SU-DHL-6 (cell line): ENCODE measurements around the gene IFI6.
"Not testable (repeated sequence)": the region's sequence is repeated elsewhere in the genome, so short reads cannot be mapped to it uniquely, and the experiment has no call there.

ENCODE experiments used
- H2AFZ ChIP-seq: fragments of 200-600 bp; sonication (generic); 2 replicates; pipeline ENCODE4 v1.6.1; 2014; ENCODE audit warnings: low read depth, mild to moderate bottlenecking, moderate library complexity, mixed read lengths, antibody characterized with exemption, low read length; ENCODE audit not compliant: severe bottlenecking
- H3F3A ChIP-seq: fragments of 200-600 bp; shearing (Covaris generic); 2 replicates; pipeline ENCODE4 v1.6.0; 2016; ENCODE audit warnings: antibody characterized with exemption, mild to moderate bottlenecking; ENCODE audit not compliant: insufficient read depth
- H3K27ac ChIP-seq: fragments of 200-600 bp; sonication (generic); 2 replicates; pipeline ENCODE4 v1.5.1; 2016; ENCODE audit warnings: low read depth, mild to moderate bottlenecking, low read length, moderate library complexity, mixed read lengths
- H3K27me3 ChIP-seq: fragments of 200-600 bp; sonication (generic), shearing (Covaris generic); 2 replicates; pipeline ENCODE4 v1.6.0; 2014; ENCODE audit warnings: mild to moderate bottlenecking, low read length
- H3K36me3 ChIP-seq: fragments of 200-600 bp; sonication (generic); 2 replicates; pipeline ENCODE4 v1.6.1; 2014; ENCODE audit warnings: mild to moderate bottlenecking, low read length, mixed read lengths
- H3K4me2 ChIP-seq: fragments of 300-600, 200-600 bp; shearing (Covaris generic), sonication (generic); 2 replicates; pipeline ENCODE4 v1.6.0; 2014; ENCODE audit warnings: low read length, low read depth, mild to moderate bottlenecking; ENCODE audit not compliant: poor library complexity, severe bottlenecking
- H3K4me3 ChIP-seq: fragments of 200-600 bp; sonication (generic); 2 replicates; pipeline ENCODE4 v1.5.1; 2014; ENCODE audit warnings: antibody characterized with exemption, low read length, mild to moderate bottlenecking, mixed read lengths; ENCODE audit not compliant: insufficient read depth, poor library complexity, severe bottlenecking
- H3K79me2 ChIP-seq: fragments of 200-600 bp; sonication (generic); 2 replicates; pipeline ENCODE4 v1.6.1; 2014; ENCODE audit warnings: mild to moderate bottlenecking, low read length, moderate library complexity; ENCODE audit not compliant: insufficient read depth
- H3K9ac ChIP-seq: fragments of 200-600 bp; sonication (generic); 2 replicates; pipeline ENCODE4 v1.7.0; 2014; ENCODE audit warnings: mild to moderate bottlenecking, low read length
- H3K9me2 ChIP-seq: fragments of 200-600 bp; sonication (generic); replicated peaks from 2 replicates; pipeline ENCODE4 v1.6.1; 2014; ENCODE audit warnings: low read length; ENCODE audit not compliant: insufficient read depth
- H3K9me3 ChIP-seq: fragments of 200-600 bp; sonication (generic); 2 replicates; pipeline ENCODE4 v1.6.1; 2014; ENCODE audit warnings: low read length, mixed read lengths; ENCODE audit not compliant: insufficient read depth
- H4K20me1 ChIP-seq: fragments of 200-600 bp; sonication (generic); 2 replicates; pipeline ENCODE4 v1.6.1; 2014; ENCODE audit warnings: low read depth, mild to moderate bottlenecking, antibody characterized with exemption, low read length, moderate library complexity, mixed read lengths
- CTCF ChIP-seq: fragments of 200-600 bp; sonication (generic); IDR thresholded peaks from one replicate; pipeline ENCODE4 v1.5.1; 2017; ENCODE audit warnings: antibody characterized with exemption, mild to moderate bottlenecking, low read length, moderate library complexity; ENCODE audit not compliant: insufficient read depth, poor library complexity, severe bottlenecking
- EZH2phosphoT487 ChIP-seq: fragments of 200-600 bp; sonication (generic), shearing (Covaris generic); conservative IDR thresholded peaks from 2 replicates; pipeline ENCODE4 v1.6.1; 2018; ENCODE audit warnings: mild to moderate bottlenecking, antibody characterized with exemption, low read length, moderate library complexity, mixed read lengths

IFI6 gene

GRCh38 chr1:27645071-27645415 lies 26.9 kb downstream of the IFI6 start:
- Histone ChIP-seq H3K4me3 (no peak overlapping the region), H2AFZ (no peak overlapping the region), H3K4me2 (no peak overlapping the region), H3K27ac (no peak overlapping the region), H3K9ac (no peak overlapping the region), H3K9me3 (no peaks in the 10 kb centered on the region), H3K9me2 (no peaks in the 10 kb centered on the region), H3F3A (no peaks in the 10 kb centered on the region), H3K79me2 (no peaks in the 10 kb centered on the region), H3K27me3 (no peaks in the 10 kb centered on the region), H4K20me1 (no peaks in the 10 kb centered on the region), H3K36me3 (no peaks in the 10 kb centered on the region)
- TF ChIP-seq CTCF, result no peak
- no peak for TF ChIP-seq EZH2phosphoT487

GRCh38 chr1:27644369-27645070 lies 27.5 kb downstream of the IFI6 start:
- Histone ChIP-seq H4K20me1 (no peaks in the 10 kb centered on the region), H3F3A (no peaks in the 10 kb centered on the region), H3K27ac (no peak overlapping the region), H3K4me3 (no peak overlapping the region), H2AFZ (no peak overlapping the region), H3K4me2 (no peak overlapping the region), H3K36me3 (no peaks in the 10 kb centered on the region), H3K27me3 (no peaks in the 10 kb centered on the region), H3K9me2 (no peaks in the 10 kb centered on the region), H3K9ac (no peak overlapping the region), H3K9me3 (no peaks in the 10 kb centered on the region), H3K79me2 (no peaks in the 10 kb centered on the region)
- TF ChIP-seq CTCF (no peak), EZH2phosphoT487 (no peak)

GRCh38 chr1:27643600-27644368 lies 28.2 kb downstream of the IFI6 start:
- no peak for TF ChIP-seq EZH2phosphoT487
- TF ChIP-seq CTCF, result peak; percentile 60
- H3K4me2 ChIP-seq, result no peak overlapping the region
- H3K9me3 ChIP-seq, result no peaks in the 10 kb centered on the region
- H3K36me3 ChIP-seq, result no peaks in the 10 kb centered on the region
- H3K79me2 ChIP-seq, result no peaks in the 10 kb centered on the region
- H3K27me3 ChIP-seq, result no peaks in the 10 kb centered on the region
- no peak overlapping the region for H3K27ac ChIP-seq
- H3K9me2 ChIP-seq, result no peaks in the 10 kb centered on the region
- H4K20me1 ChIP-seq, result no peaks in the 10 kb centered on the region
- no peak overlapping the region for H3K4me3 ChIP-seq
- H2AFZ ChIP-seq, result no peak overlapping the region
- no peak overlapping the region for H3K9ac ChIP-seq
- no peaks in the 10 kb centered on the region for H3F3A ChIP-seq

- H3K4me2 ChIP-seq, H3K27me3 ChIP-seq, H3K36me3 ChIP-seq, H2AFZ ChIP-seq, H3K27ac ChIP-seq, H3K9me3 ChIP-seq, H4K20me1 ChIP-seq, H3K4me3 ChIP-seq, H3K9ac ChIP-seq, H3F3A ChIP-seq, H3K9me2 ChIP-seq, H3K79me2 ChIP-seq: not testable (repeated sequence)
These were observed 31.5 kb downstream of the IFI6 start for GRCh38 chr1:27640514-27640913.
